8988T (cell line): ENCODE data around the gene ISL2.

Experiments
- DNase-seq: peaks from one replicate; pipeline ENCODE4 v3.0.0; 2011

ISL2 gene

DNA sequence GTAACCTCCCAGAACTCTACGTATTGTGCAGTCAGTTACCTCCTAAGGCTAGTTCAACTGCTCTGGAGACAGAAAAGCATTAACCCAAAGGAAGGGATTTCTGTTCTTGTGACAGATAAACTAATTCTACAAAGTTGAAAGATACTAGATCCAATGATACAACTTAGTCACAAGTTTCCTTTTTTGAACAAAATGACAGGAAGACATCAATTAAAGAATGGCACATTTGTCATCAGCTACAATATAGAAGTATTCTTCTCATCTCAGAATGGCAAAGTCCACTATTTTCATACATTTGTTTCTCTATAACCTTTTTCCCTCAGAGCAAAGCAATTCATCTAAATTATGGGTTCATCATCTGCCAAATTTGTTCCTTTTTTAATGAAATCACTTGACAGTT is 43.7 kb downstream of the ISL2 start:
- DNase-seq, result no peak

GRCh38 chr15:76381366-76381765 is 44.8 kb downstream of the ISL2 start:
- DNase-seq, result no peak

DNA sequence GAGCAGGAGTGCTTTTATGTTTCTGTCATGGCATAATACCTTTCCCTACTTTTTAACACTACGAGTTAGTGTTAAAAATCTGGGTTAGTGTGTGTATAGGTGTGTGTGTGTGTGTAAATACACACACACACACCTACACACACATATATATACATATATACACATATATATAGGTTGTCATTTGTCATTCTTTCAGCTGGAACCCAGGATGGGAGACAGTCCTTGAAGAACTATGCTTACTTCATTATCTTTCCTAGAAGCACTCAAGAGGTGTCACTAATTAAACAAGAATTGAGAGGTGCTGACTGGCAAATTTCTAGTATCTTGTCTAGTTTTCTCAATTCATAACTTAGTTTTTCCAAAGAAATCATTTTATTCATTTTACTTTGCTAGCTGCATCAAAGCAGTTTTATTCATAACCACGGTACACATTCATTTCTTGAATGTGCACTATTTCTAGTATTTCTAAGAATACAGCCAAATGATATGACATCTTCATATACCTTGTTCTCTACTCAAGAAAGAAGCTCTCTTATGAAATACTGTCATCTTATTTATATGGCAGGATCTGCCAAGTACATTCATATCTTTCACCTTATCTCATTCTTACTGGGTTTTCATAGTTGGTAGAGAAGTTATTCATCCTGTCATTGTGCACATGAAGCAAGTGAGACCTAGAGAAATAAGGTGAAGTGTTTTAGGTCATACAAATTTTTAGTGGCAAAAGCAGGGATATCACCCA is 46.6 kb downstream of the ISL2 start:
- no peak for DNase-seq

DNA sequence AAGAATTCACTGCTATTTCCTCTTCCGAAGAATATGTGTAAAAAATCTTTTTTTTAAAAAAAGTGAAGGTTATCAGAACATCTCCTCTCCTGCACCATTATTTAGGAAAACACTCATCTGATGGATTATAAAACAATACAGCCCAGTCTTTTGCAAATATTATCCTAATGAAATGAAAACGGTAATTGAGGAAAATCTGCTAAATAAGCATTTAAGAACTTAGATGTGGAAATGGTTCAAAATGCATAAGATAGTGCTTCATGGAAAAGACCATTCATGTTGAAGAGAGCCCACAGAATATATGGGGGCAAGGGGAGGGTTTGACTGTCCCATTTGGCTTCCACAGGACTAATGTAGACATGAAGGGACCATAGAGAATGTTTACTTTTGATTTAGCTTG is 47.8 kb downstream of the ISL2 start:
- DNase-seq, result no peak

- DNase-seq, result no peak
Measured at GRCh38 chr15:76386178-76386577, 49.6 kb downstream of the ISL2 start.

DNA sequence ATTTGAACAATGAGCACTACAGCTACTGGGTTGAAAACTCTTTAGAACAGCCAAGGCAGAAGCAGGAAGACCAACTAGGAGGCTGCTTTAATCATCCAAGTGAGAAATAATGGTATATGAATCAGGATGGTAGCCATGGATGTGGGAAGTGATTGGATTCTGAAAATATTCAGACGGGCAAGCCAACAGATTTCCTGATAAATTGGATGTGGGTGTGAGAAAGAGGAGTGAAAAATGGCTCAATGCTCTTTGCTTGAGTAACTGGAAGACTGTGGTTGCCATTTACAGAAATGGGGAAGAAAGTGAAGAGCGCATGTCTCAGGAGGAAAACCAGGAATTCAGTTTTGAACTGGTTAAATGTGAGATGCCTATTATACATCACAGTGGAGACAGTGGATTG is 50.4 kb downstream of the ISL2 start:
- DNase-seq, result no peak

- DNase-seq, result no peak
Measured at GRCh38 chr15:76390571-76390970, 54.0 kb downstream of the ISL2 start.

DNA sequence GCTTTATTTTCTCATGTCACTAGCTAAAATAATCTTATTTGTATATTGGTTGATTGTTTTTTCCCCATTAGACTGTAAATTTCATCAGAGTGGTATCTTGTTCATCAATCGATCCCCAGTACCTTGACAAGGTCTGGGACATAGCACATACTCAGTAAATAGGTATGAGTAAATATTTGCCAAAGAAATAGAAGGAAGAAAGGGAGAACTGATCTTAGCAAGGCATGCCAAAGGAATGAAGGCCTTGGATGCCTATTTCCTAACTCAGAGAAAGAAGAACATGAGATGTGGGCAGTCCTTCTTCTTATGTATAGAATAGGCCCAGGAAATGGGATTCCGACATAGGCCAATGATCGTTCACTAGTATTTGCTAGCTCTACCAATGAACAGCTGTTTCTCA is 54.7 kb downstream of the ISL2 start:
- no peak for DNase-seq

DNA sequence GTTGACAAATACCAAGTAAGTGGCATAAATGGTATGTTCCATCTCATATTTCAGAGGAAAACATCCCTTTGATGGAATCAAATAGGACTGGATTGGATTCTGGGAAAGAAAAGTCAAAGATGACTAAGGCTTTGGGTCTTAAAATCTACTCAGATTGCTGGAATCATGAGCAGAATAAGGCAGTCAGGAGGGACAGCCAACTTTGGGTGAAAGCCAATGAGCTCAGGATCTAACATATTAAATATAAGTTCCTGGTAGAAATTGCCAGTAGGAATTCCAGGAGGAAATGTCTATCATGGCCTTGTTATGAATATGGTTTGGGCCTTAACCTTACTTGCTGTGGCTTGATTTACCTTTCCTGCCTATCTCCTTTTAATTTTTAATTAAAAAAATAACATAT is 55.3 kb downstream of the ISL2 start:
- DNase-seq, result no peak
